GM08714 (cell line): Measurements from ENCODE around the gene RCAN2.
"Not testable (repeated sequence)": the region's sequence is repeated elsewhere in the genome, so short reads cannot be mapped to it uniquely, and the experiment has no call there.

Experiments used
- H3K4me3 ChIP-seq: fragments of 200-500 bp; sonication (Bioruptor generic); 2 replicates; pipeline ENCODE4 v1.5.1; 2014; ENCODE audit warnings: mild to moderate bottlenecking, low read length, inconsistent platforms
- ZNF274 ChIP-seq: IDR thresholded peaks from 2 replicates; pipeline ENCODE4 v1.6.1; 2012; ENCODE audit warnings: mild to moderate bottlenecking, low read depth, low read length

The RCAN2 gene

DNA sequence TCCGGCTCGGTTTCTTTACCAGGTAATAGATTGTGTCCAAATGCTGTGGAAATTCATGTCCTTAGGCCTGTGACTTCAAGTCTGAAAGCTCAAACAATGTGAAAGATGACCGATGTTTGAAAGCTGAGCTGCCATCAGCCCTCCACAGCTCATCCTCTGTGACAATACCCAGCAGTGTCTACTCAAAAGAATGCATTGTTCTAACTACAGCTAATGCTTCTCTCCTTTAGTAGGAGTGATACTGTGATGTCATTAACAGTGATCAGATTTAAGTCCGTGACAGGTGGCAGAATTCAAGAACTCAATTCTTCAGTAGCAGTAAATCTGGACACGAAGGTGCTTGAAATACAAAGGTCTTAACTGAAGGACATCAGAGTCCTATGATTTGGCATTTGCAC is 97.3 kb downstream of the RCAN2 start:
- no peak overlapping the region for H3K4me3 ChIP-seq
- TF ChIP-seq ZNF274, result no peak

DNA sequence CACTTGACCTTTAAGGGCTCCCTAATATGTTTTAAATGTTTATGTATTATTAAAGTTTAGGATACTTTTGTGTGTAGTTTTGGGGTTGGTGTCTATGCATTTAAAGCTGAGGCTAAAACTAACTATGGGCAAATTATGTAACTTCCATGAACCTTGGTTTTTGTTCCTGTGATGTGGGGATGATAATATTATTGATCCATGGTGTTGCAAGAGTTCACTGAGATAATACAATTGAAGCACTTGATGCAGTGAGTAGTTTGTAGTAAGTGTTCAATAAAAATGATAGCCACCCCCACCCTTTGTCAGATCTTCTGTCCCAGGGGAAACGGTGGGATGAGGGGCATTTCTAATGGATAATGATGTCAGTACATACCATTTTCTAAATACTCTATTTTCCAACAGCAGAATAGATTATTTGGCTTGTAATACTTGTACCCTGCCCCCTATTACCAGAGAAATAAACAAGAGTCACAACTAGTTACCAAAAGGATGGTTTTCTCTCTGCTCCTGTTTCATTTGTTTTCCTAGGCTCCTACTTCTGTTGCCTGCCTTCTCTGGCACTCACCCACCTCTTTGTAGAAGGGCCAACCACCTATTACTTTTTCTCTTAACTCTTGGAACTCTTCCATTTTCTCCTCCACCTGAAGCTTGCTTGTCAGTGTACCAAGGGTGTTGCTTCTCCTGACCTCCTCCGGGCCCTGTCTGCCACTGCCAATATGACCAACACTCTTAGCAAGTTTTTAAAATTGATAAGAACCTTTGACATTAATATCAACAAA is 97.9 kb downstream of the RCAN2 start:
- TF ChIP-seq ZNF274, result no peak
- no peak overlapping the region for H3K4me3 ChIP-seq

DNA sequence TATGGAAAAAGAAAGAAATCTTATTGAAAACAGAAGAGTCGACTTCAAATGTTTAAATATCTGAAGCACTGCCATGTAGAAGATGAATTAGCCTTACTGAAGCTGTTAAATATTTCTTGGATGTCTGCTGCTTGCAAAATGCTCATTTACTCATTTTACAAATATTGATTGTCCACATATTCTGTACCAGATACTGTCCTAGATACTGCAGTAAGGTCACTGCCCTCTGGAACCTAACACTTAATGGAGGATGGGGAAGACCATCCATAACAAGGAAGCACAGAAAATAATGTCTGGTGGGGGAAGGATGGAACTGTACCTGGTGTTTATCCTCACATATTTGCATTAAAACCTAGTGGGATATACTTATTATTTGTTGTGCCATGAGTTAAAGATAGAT is 99.0 kb downstream of the RCAN2 start:
- no peak for TF ChIP-seq ZNF274
- no peak overlapping the region for H3K4me3 ChIP-seq

DNA sequence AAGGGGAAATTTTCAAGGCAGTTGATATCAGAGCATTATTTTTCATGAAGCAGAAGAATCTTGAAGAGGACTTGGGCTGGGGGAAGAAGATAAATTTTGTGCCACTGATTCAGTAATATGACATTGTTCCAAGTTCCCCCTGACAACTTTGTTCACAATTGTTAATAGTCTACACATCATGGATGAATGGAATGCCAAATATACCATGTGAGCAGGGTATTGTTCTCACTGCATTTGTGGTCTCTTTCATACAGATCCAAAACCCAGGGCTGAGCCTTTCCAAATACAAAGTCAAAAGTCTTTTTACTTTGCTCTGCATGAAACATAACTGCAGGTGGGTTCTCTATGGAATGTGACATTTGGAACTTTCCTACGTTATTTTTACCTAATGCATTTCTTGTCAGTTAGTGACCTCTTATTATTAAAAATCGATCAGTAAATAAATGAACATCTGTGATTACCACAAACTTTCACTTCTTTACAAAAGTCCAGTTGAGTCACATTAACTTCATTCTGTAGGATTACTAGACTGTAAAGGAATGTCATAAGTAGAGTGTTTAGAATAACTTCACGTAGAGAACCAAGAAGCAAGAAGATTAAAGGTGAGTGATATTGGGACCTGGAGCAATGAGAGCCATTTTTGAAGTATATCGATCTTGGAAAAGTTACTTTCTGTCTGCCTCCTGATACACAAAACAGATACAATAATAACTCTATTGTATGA is 100.9 kb downstream of the RCAN2 start:
- H3K4me3 ChIP-seq, result no peak overlapping the region
- TF ChIP-seq ZNF274, result no peak

DNA sequence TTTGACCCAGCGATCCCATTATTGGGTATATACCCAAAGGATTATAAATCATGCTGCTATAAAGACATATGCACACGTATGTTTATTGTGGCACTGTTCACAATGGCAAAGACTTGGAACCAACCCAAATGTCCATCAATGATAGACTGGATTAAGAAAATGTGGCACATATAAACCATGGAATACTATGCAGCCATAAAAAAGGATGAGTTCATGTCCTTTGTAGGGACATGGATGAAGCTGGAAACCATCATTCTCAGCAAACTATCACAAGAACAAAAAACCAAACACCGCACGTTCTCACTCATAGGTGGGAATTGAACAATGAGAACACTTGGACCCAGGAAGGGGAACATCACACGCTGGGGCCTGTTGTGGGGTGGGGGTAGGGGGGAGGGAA is 103.5 kb downstream of the RCAN2 start:
- H3K4me3 ChIP-seq, result not testable (repeated sequence)

DNA sequence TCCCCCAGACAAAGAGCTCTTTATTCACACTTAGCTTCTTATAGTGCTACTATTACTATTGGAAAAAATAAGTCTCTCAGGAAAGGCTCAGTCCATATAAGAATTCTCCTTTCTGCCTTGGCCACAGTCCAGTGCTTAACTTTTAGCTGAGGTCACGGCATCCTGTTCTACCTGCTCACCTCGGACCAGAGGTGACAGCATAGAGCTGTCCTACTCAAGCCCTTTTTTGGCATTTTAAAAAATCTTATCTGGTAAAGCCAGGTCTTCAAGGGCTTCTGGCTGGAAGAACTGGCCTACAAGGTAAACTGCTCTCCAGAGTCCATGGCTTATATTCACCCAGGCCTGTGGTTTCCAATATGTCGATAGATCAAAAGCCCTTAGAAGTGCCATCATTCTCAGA is 109.7 kb downstream of the RCAN2 start:
- no peak overlapping the region for H3K4me3 ChIP-seq
- no peak for TF ChIP-seq ZNF274

DNA sequence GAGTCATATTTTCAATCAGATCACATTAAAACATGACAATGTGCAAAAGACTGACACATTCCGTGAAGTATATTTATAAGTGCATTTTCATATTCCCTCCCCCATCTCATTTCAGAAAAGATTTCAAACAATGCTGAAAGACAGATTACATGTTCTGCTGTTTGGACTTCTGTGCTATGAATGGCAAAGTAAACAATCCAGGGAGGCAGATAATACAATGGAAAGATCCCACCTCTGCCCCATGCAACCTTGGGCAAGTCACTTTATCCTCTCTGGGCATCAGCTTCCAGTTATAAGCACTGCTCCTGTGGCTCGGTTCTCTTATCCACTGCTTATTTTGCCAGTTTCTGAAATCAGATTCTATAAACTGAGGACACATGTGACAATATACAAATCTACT is 110.2 kb downstream of the RCAN2 start:
- H3K4me3 ChIP-seq, result no peak overlapping the region
- no peak for TF ChIP-seq ZNF274

DNA sequence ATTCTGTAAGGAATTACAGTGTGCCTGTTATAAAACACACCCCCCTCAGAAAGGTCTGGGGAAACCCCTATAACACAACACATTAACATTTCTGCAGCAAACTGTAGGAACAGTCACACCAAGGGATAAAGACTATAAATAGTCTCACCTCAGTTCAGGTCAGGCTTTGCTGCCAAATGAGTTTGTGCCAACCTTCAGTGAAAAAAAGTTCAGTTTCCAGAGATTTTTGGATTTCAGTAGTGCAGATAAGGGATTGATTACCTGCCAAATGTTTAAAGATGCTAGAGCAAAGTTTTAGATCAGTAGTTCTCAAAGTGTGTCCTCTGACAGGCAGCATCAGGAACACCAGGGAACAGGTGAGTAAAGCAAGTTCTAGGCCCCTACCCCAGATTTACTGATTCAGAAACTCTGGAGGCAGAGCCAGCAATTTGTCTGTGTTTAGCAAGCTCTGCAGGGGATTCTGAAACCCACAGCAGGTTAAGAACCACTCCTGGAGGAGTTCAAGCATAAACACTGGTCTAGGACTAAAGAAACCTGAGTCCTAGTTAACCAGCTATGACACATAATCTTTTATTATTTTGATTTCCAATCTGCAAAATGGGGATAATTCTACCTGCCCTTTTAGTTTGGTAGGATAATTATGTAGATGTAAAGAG is 111.0 kb downstream of the RCAN2 start:
- no peak for TF ChIP-seq ZNF274
- no peak overlapping the region for H3K4me3 ChIP-seq

DNA sequence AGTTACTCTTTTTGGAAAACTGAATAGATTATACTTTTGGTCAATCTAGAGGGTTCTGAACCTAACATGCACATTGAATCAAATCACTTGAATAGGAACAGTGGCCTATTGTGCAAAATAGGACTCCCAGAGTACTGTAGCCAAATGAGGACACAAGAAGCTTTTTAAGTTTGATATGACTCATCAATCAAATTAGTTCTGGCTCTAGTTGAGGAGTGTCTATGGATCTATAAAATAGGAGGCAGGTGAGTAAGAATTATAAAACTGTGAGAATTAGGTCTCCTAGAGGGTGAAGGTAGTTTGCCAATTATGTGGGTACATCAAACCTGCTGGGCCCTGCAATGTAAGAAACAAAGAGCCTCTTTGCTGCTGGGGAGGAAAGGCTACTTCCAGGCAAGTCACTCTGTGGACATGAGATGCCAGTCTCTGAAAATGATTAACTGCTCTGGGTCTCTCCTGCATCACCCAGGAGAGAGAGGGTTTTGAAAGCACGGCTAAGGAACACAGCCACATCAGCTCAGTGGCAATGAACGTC is 112.3 kb downstream of the RCAN2 start:
- no peak overlapping the region for H3K4me3 ChIP-seq
- TF ChIP-seq ZNF274, result no peak

DNA sequence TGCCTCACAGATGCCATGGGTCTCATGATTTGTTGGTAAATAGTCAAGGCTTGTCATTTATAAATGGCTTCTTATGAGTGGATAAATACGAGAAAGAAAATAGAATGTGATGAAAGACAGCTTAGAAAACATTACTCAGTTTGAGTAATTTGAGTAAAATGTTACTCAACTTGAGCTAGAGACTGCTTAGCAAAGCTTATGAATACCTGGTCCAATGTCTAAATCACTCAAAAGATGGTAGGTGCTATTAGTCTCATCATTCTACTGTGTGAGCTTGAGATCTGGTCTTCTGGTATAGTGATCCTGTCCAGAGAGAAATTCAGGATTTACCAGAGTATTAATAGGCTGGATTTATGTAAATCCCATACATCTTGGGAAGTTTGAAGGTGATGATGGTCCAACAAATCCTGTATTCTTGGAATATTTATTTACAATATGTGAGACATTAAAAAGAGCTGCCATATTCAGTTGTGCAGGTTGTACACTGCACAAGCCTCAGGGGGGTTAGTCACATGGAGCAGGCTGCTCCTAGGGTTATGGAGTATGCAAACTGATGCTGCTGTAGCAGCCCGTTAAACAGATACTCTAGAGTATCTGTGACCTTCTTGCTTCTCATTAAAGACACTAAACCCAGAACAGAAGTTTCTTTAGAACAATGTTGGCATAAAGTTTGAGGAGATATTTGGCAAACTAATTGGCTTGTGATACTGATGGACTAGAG is 112.9 kb downstream of the RCAN2 start:
- no peak for TF ChIP-seq ZNF274
- H3K4me3 ChIP-seq, result no peak overlapping the region

DNA sequence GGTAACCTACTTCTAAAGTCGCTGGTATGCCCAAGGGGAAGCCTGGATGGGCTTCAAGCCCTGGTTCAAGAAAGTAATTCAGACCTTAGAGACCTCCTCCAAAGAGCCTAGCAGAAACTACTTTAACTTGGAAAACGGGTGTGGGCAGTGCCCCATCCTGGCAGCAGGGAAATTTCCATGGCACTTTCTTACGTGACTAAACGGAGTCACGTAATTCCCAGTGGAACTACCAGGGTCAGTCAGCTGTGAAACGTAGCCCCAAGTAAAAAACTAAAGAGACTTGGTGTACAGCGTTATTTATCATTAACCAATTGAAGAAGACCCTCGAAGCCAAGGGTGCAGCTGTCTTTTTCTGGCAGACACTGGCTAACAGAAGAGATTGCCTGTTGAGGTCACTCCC is 114.0 kb downstream of the RCAN2 start:
- H3K4me3 ChIP-seq, result peak overlapping the region; percentile 17; the same call in 1 of the 2 replicates
- TF ChIP-seq ZNF274, result no peak

DNA sequence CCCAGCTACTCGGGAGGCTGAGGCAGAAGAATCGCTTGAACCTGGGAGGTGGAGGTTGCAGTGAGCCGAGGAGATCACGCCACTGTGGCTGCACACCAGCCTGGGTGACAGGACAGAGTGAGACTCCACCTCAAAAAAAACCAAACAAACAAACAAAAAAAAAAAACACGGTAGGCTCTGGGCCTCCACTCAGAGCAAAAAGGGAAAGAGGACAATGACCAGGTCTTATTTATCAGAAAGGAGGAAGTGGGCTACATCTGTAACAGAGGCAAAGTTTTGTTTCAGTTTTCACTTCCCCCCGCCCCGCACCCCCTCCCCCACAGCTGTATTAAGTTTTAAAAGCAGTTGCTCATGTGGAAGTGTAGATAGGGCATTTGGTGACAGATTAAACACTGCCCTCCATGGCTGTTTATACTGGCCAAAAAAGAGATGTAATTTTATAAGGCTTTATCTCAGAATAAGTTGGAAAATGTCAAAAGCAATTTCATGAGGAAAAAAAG is 114.6 kb downstream of the RCAN2 start:
- no peak overlapping the region; the same call in 1 of the 2 replicates for H3K4me3 ChIP-seq
- TF ChIP-seq ZNF274, result no peak

DNA sequence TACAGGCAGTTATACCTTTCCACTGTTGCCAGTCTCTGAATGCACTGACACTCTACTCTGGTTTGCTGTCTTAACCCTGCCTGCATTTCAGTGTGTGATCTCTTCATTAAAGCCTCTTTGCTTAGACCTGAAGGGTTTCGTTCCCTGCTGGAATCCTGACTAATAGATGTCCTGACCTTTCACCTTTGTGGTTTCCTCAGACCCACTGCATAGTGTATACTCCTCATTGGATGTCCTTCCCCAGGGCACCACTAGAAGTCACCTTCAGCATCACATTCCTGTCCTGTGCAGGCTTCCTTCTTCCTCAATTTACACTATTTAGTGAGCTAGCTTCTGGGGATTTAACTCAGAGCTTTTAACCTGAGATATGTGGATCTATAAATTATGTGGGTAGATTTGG is 120.6 kb downstream of the RCAN2 start:
- H3K4me3 ChIP-seq, result no peak overlapping the region
- no peak for TF ChIP-seq ZNF274

DNA sequence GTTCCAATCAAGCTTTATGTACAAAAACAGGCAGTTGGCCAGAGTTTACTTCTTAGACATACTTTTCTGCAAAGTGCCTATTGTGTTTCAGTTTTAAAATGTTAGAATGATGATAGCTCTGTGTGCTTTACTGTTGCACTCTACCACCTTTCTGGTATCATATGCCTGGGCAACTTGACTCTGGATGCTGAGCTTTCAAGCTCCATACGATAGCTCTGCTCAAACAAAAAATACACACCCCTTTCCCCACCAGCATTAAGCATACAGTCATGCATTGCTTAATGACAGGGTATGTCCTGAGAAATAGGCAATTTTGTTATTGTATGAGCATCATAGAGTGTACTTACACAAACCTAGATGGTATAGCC is 123.1 kb downstream of the RCAN2 start:
- no peak for TF ChIP-seq ZNF274
- no peak overlapping the region for H3K4me3 ChIP-seq
